ENCODE data around the gene SPANXN3.
"Not testable (repeated sequence)": the region's sequence is repeated elsewhere in the genome, so short reads cannot be mapped to it uniquely, and the experiment has no call there.

The SPANXN3 gene

GRCh38 chrX:143517375-143517774 lies at the start of gene SPANXN3:
SPANXN3 (minus strand) TSS chrX:143517475; CDS start chrX:143517391, 84 bp downstream.
- not testable (repeated sequence) for DNase-seq

- no peak for DNase-seq
These were observed 18.9 kb upstream of the SPANXN3 start for GRCh38 chrX:143536176-143536575.

GRCh38 chrX:143502196-143502595 lies 15.1 kb downstream of the SPANXN3 start:
- not testable (repeated sequence) for DNase-seq

- no peak for DNase-seq
These were observed 16.5 kb downstream of the SPANXN3 start for GRCh38 chrX:143500751-143501150.

- DNase-seq: no peak
These were observed 31.2 kb downstream of the SPANXN3 start for GRCh38 chrX:143486105-143486504.

- no peak for DNase-seq
These were observed 40.5 kb downstream of the SPANXN3 start for GRCh38 chrX:143476751-143477150.

GRCh38 chrX:143472347-143472938 lies 44.8 kb downstream of the SPANXN3 start:
- DNase-seq: no peak

GRCh38 chrX:143466130-143466529 lies 51.1 kb downstream of the SPANXN3 start:
- DNase-seq: no peak

- no peak for DNase-seq
These were observed 54.6 kb downstream of the SPANXN3 start for GRCh38 chrX:143462696-143463095.

- DNase-seq: no peak
These were observed 55.7 kb downstream of the SPANXN3 start for GRCh38 chrX:143461606-143462005.

All from CD4-positive, alpha-beta T cell treated with Interleukin-15 for 1 hour (primary cell).